Neuronal stem cell (in vitro differentiated cells): Measurements from ENCODE around the gene KIFAP3.
A peak's percentile ranks its signal among the peaks of the same experiment; 100 is the strongest.
"Not testable (repeated sequence)": the region's sequence is repeated elsewhere in the genome, so short reads cannot be mapped to it uniquely, and the experiment has no call there.

Experiments used
- DNase-seq: peaks from one replicate; pipeline ENCODE4 v3.0.0-alpha.2; 2013; ENCODE audit warnings: low spot score
- H2AFZ ChIP-seq: one replicate; pipeline ENCODE4 v1.6.1; 2013; ENCODE audit warnings: mild to moderate bottlenecking, low read length, inconsistent platforms
- H2AK5ac ChIP-seq: 2 replicates; pipeline ENCODE4 v1.6.1; 2013; ENCODE audit warnings: low read depth, mild to moderate bottlenecking, inconsistent platforms, low read length, moderate library complexity, mixed read lengths
- H2BK120ac ChIP-seq: 2 replicates; pipeline ENCODE4 v1.6.1; 2013; ENCODE audit warnings: low read depth, mild to moderate bottlenecking, inconsistent platforms, low read length, moderate library complexity, mixed read lengths
- H2BK12ac ChIP-seq: one replicate; pipeline ENCODE4 v1.6.1; 2013; ENCODE audit warnings: low read length, inconsistent platforms
- H2BK15ac ChIP-seq: 2 replicates; pipeline ENCODE4 v1.6.1; 2013; ENCODE audit warnings: mild to moderate bottlenecking, low read length, inconsistent platforms, mixed read lengths
- H2BK5ac ChIP-seq: one replicate; pipeline ENCODE4 v1.6.1; 2013; ENCODE audit warnings: inconsistent platforms, mild to moderate bottlenecking, low read length, moderate library complexity
- H3K14ac ChIP-seq: one replicate; pipeline ENCODE4 v1.6.1; 2013; ENCODE audit warnings: low read length, inconsistent platforms
- H3K18ac ChIP-seq: 2 replicates; pipeline ENCODE4 v1.6.1; 2013; ENCODE audit warnings: low read length, inconsistent platforms
- H3K23ac ChIP-seq: 2 replicates; pipeline ENCODE4 v1.6.1; 2013; ENCODE audit warnings: low read depth, mild to moderate bottlenecking, mixed read lengths, low read length, inconsistent platforms; ENCODE audit not compliant: poor library complexity
- H3K27ac ChIP-seq: replicated peaks from 3 replicates; pipeline ENCODE4 v1.5.1; 2013; ENCODE audit warnings: low read length, inconsistent platforms
- H3K27me3 ChIP-seq, 3 experiments: 2 replicates each; pipeline ENCODE4 v1.6.1; 2013; ENCODE audit warnings: low read length in 3 of 3, mild to moderate bottlenecking in 2 of 3, inconsistent platforms in 1 of 3, low read depth in 1 of 3, mixed read lengths in 1 of 3, moderate library complexity in 1 of 3; ENCODE audit not compliant: control insufficient read depth in 3 of 3, insufficient read depth in 3 of 3
- H3K36me3 ChIP-seq, 2 donors: replicated peaks in 1 of 2; 2 replicates each; pipeline ENCODE4 v1.6.1; 2013; ENCODE audit warnings: low read length in 2 of 2; ENCODE audit not compliant: control insufficient read depth in 2 of 2, insufficient read depth in 2 of 2
- H3K4ac ChIP-seq: 2 replicates; pipeline ENCODE4 v1.6.1; 2013; ENCODE audit warnings: inconsistent platforms, mild to moderate bottlenecking, low read length, moderate library complexity
- H3K4me1 ChIP-seq, 2 donors: 1 replicate in 1 of 2; 2 replicates in 1 of 2; pipeline ENCODE4 v1.6.1; 2013; ENCODE audit warnings: low read length in 2 of 2, low read depth in 1 of 2; ENCODE audit not compliant: control insufficient read depth in 2 of 2, insufficient read depth in 1 of 2
- H3K4me2 ChIP-seq: one replicate; pipeline ENCODE4 v1.6.1; 2013; ENCODE audit warnings: mild to moderate bottlenecking, low read length, inconsistent platforms; ENCODE audit not compliant: insufficient read depth, poor library complexity, severe bottlenecking
- H3K4me3 ChIP-seq, 2 donors: 2 replicates each; pipeline ENCODE4 v1.5.1; 2013; ENCODE audit warnings: low read length in 2 of 2, mild to moderate bottlenecking in 2 of 2, inconsistent platforms in 1 of 2, moderate library complexity in 1 of 2
- H3K79me1 ChIP-seq: one replicate; pipeline ENCODE4 v1.6.1; 2013; ENCODE audit warnings: low read depth, mild to moderate bottlenecking, inconsistent platforms, low read length, moderate library complexity
- H3K9ac ChIP-seq: one replicate; pipeline ENCODE4 v1.6.1; 2013; ENCODE audit warnings: mild to moderate bottlenecking, low read depth, low read length, inconsistent platforms; ENCODE audit not compliant: poor library complexity
- H3K9me3 ChIP-seq, 2 donors: replicated peaks in 1 of 2; 2 replicates each; pipeline versions ENCODE3 to v1.6.1; 2013; ENCODE audit warnings: low read length in 2 of 2, mild to moderate bottlenecking in 2 of 2, inconsistent platforms in 1 of 2, low read depth in 1 of 2, mixed read lengths in 1 of 2, moderate library complexity in 1 of 2; ENCODE audit not compliant: control insufficient read depth in 2 of 2, insufficient read depth in 1 of 2
- H4K8ac ChIP-seq: one replicate; pipeline ENCODE4 v1.6.1; 2013; ENCODE audit warnings: low read depth, mild to moderate bottlenecking, inconsistent platforms, low read length, moderate library complexity
- H4K91ac ChIP-seq: one replicate; pipeline ENCODE4 v1.6.1; 2013; ENCODE audit warnings: low read length, low read depth, mild to moderate bottlenecking, inconsistent platforms; ENCODE audit not compliant: poor library complexity
- WGBS, 2 donors: extraction: QIAGEN DNeasy Blood & Tissue Kit; methylation state at CpG; one replicate each; pipeline ENCODE4 v1.1.7; 2013; ENCODE audit warnings: missing lambda C conversion rate in 2 of 2, mixed read lengths in 1 of 2; ENCODE audit not compliant: insufficient read length in 2 of 2, insufficient replicate concordance in 1 of 2; ENCODE audit errors: extremely low coverage in 2 of 2; 5-methylcytosine and 5-hydroxymethylcytosine counted together

The KIFAP3 gene

GRCh38 chr1:169921080-169921479 lies 153.4 kb downstream of the KIFAP3 start:
- no peak for DNase-seq
- Histone ChIP-seq H2AK5ac (no peak overlapping the region), H3K9ac (no peak overlapping the region), H2BK12ac (no peak overlapping the region), H3K14ac (no peak overlapping the region), H3K4ac (no peak overlapping the region), H3K18ac (no peak overlapping the region), H3K27me3 (no peaks in the 10 kb centered on the region), H3K23ac (no peak overlapping the region), H4K91ac (no peak overlapping the region), H2AFZ (no peak overlapping the region), H4K8ac (no peak overlapping the region), H2BK120ac (no peak overlapping the region), H3K4me3 (no peak overlapping the region), H3K36me3 (no peaks in the 10 kb centered on the region), H3K4me1 (no peaks in the 10 kb centered on the region), H3K4me2 (no peak overlapping the region), H3K79me1 (no peaks in the 10 kb centered on the region), H2BK15ac (no peak overlapping the region), H3K9me3 (no peaks in the 10 kb centered on the region), H2BK5ac (no peak overlapping the region), H3K27ac (no peak overlapping the region)
- WGBS, 2 donors, result no CpG with 5 or more reads among the region's 4 CpGs

GRCh38 chr1:169918927-169919326 lies 155.6 kb downstream of the KIFAP3 start:
- DNase-seq, result no peak
- H2BK5ac ChIP-seq, result no peak overlapping the region
- no peak overlapping the region for H4K91ac ChIP-seq
- no peak overlapping the region for H3K4me3 ChIP-seq
- no peak overlapping the region for H3K4me2 ChIP-seq
- no peak overlapping the region for H2AK5ac ChIP-seq
- H3K14ac ChIP-seq, result no peak overlapping the region
- no peak overlapping the region for H4K8ac ChIP-seq
- H3K9me3 ChIP-seq, result no peaks in the 10 kb centered on the region
- no peak overlapping the region for H3K27ac ChIP-seq
- no peaks in the 10 kb centered on the region for H3K79me1 ChIP-seq
- H2BK120ac ChIP-seq, result no peak overlapping the region
- H3K18ac ChIP-seq, result no peak overlapping the region
- H3K9ac ChIP-seq, result no peak overlapping the region
- no peak overlapping the region for H2BK12ac ChIP-seq
- H3K4ac ChIP-seq, result no peak overlapping the region
- no peak overlapping the region for H2BK15ac ChIP-seq
- H3K23ac ChIP-seq, result no peak overlapping the region
- H3K4me1 ChIP-seq, result no peaks in the 10 kb centered on the region
- no CpG with 5 or more reads among the region's 1 CpG for WGBS, 2 donors
- H3K36me3 ChIP-seq, result no peaks in the 10 kb centered on the region
- no peaks in the 10 kb centered on the region for H3K27me3 ChIP-seq
- no peak overlapping the region for H2AFZ ChIP-seq

GRCh38 chr1:169918220-169918619 lies 156.3 kb downstream of the KIFAP3 start:
- H3K36me3 ChIP-seq, H2AK5ac ChIP-seq, H3K27ac ChIP-seq, H2AFZ ChIP-seq, H3K18ac ChIP-seq, H4K91ac ChIP-seq, H3K23ac ChIP-seq, H2BK15ac ChIP-seq, H3K4me2 ChIP-seq, H4K8ac ChIP-seq, H3K4ac ChIP-seq, H2BK12ac ChIP-seq, H3K4me3 ChIP-seq, H3K9ac ChIP-seq, H2BK120ac ChIP-seq, H3K27me3 ChIP-seq, H3K79me1 ChIP-seq, H3K9me3 ChIP-seq, H3K14ac ChIP-seq, H3K4me1 ChIP-seq, H2BK5ac ChIP-seq, DNase-seq: not testable (repeated sequence)
- WGBS, 2 donors, result no CpG with 5 or more reads among the region's 9 CpGs

- H3K4me1 ChIP-seq, result no peaks in the 10 kb centered on the region
- no peak overlapping the region for H2AFZ ChIP-seq
- H2AK5ac ChIP-seq, result no peak overlapping the region
- no peak overlapping the region for H2BK5ac ChIP-seq
- H3K79me1 ChIP-seq, result no peaks in the 10 kb centered on the region
- H3K23ac ChIP-seq, result no peak overlapping the region
- no peak overlapping the region for H3K4me3 ChIP-seq
- WGBS, 2 donors, result no CpG with 5 or more reads among the region's 15 CpGs
- no peak overlapping the region for H2BK12ac ChIP-seq
- H3K9me3 ChIP-seq, result no peaks in the 10 kb centered on the region
- no peaks in the 10 kb centered on the region for H3K36me3 ChIP-seq
- no peak overlapping the region for H4K8ac ChIP-seq
- no peak overlapping the region for H3K18ac ChIP-seq
- no peaks in the 10 kb centered on the region for H3K27me3 ChIP-seq
- H3K9ac ChIP-seq, result no peak overlapping the region
- DNase-seq, result no peak
- H3K14ac ChIP-seq, result no peak overlapping the region
- H3K27ac ChIP-seq, result no peak overlapping the region
- H3K4ac ChIP-seq, result peak overlapping the region; percentile 66
- no peak overlapping the region for H3K4me2 ChIP-seq
- no peak overlapping the region for H2BK120ac ChIP-seq
- H4K91ac ChIP-seq, result no peak overlapping the region
- H2BK15ac ChIP-seq, result no peak overlapping the region
Measured at GRCh38 chr1:169915150-169915549, 159.3 kb downstream of the KIFAP3 start.
